ENCODE data around the gene RICTOR. TPM values are rescaled to one million over a fixed set of nuclear protein-coding genes. Genes with fewer than 3 reads are reported as not detected.

The RICTOR gene
- total and polyA plus RNA-seq, 9 of the 15 experiments (the other 6 are each of a cell fraction or from before 2014, with no cell fraction given): 13.9 to 46.6 (median 22.6) TPM

- TF ChIP-seq ID3 (CRISPR knock-in tag; IDR thresholded peaks at IDR 0.05): no peak
- TF ChIP-seq ID3 (tag; IDR thresholded peaks at IDR 0.05): no peak
- TF ChIP-seq USF1 (CRISPR knock-in tag; IDR thresholded peaks at IDR 0.05): no peak
- no peak for TF ChIP-seq ZNF431 (CRISPR knock-in tag; IDR thresholded peaks at IDR 0.05)
- no peak for TF ChIP-seq KDM4B (IDR thresholded peaks at IDR 0.05; ENCODE audit: borderline replicate concordance in 2 of 2, low read depth in 1 of 2)
- no peak for TF ChIP-seq CXXC5 (CRISPR knock-in tag; IDR thresholded peaks at IDR 0.05)
- TF ChIP-seq ZNF76 (CRISPR knock-in tag; IDR thresholded peaks at IDR 0.05; ENCODE audit: borderline replicate concordance): no peak
- TF ChIP-seq SNIP1 (IDR thresholded peaks at IDR 0.05; ENCODE audit: low read depth): no peak
- no peak for TF ChIP-seq L3MBTL2 (IDR thresholded peaks at IDR 0.05)
- TF ChIP-seq TSHZ1 (CRISPR knock-in tag; IDR thresholded peaks at IDR 0.05): no peak
- no peak for TF ChIP-seq RAD51 (IDR thresholded peaks at IDR 0.05; ENCODE audit: borderline replicate concordance, low read depth)
- TF ChIP-seq CTBP1 (IDR thresholded peaks at IDR 0.05; ENCODE audit: borderline replicate concordance): no peak
- no peak for TF ChIP-seq ZNF140 (CRISPR knock-in tag; IDR thresholded peaks at IDR 0.05)
- peak; percentile 61; the same call in 1 of the 2 replicates for TF ChIP-seq ZEB2 (IDR thresholded peaks at IDR 0.05)
- no peak for TF ChIP-seq ESRRA (IDR thresholded peaks at IDR 0.05; ENCODE audit: borderline replicate concordance, low read depth)
- TF ChIP-seq TCF3 (CRISPR knock-in tag; IDR thresholded peaks at IDR 0.05): no peak
- TF ChIP-seq POLR2H (tag; IDR thresholded peaks at IDR 0.05; ENCODE audit: low read depth): no peak
- TF ChIP-seq RCOR1 (IDR thresholded peaks at IDR 0.05; ENCODE audit: borderline replicate concordance in 1 of 2, low read depth in 2 of 2, low read length in 2 of 2): 0 out of 4 replicates have a peak, but pooled peaks of 1 of the 2 experiments have one; percentile 46
- TF ChIP-seq CBX5 (IDR thresholded peaks at IDR 0.05; ENCODE audit: borderline replicate concordance, low read depth): no peak
- TF ChIP-seq NCOA4 (IDR thresholded peaks at IDR 0.05; ENCODE audit: partially characterized antibody): no peak
- TF ChIP-seq TEAD2 (tag; IDR thresholded peaks at IDR 0.05): no peak
- no peak for TF ChIP-seq GTF2A2 (tag; IDR thresholded peaks at IDR 0.05)
- TF ChIP-seq SRSF9 (IDR thresholded peaks at IDR 0.05; ENCODE audit: borderline replicate concordance, low read depth, low read length): no peak
Measured at GRCh38 chr5:39076757-39077728, 2.8 kb upstream of the RICTOR start (continued).
